HG03097 (cell line): ENCODE measurements around the gene SLC38A3.
"Not testable (repeated sequence)": the region's sequence is repeated elsewhere in the genome, so short reads cannot be mapped to it uniquely, and the experiment has no call there.

Experiments
- ATAC-seq: cut with Tn5 transposase; IDR thresholded peaks from one replicate; pipeline ENCODE4 v1.9.1; 2021; ENCODE audit not compliant: unreplicated experiment, low FRiP score

SLC38A3 gene

GRCh38 chr3:50208677-50209344, 3.7 kb downstream of the SLC38A3 start:
- no peak for ATAC-seq

GRCh38 chr3:50210176-50210509, 5.1 kb downstream of the SLC38A3 start:
- ATAC-seq, result no peak

- ATAC-seq, result no peak
Observed at GRCh38 chr3:50210510-50211367, 5.7 kb downstream of the SLC38A3 start.

- ATAC-seq, result not testable (repeated sequence)
Observed at GRCh38 chr3:50211368-50211717, 6.3 kb downstream of the SLC38A3 start.

GRCh38 chr3:50211930-50212329, 6.9 kb downstream of the SLC38A3 start:
- no peak for ATAC-seq

- ATAC-seq, result no peak
Observed at GRCh38 chr3:50212502-50212901, 7.4 kb downstream of the SLC38A3 start.

GRCh38 chr3:50212971-50213370, 7.9 kb downstream of the SLC38A3 start:
- ATAC-seq, result no peak

GRCh38 chr3:50213373-50213772, 8.3 kb downstream of the SLC38A3 start:
- ATAC-seq, result no peak

GRCh38 chr3:50214824-50215223, 9.8 kb downstream of the SLC38A3 start:
- ATAC-seq, result no peak

- no peak for ATAC-seq
Observed at GRCh38 chr3:50215529-50215928, 10.5 kb downstream of the SLC38A3 start.

GRCh38 chr3:50217681-50218080, 12.6 kb downstream of the SLC38A3 start:
- ATAC-seq, result no peak

- no peak for ATAC-seq
Observed at GRCh38 chr3:50218448-50218847, 13.4 kb downstream of the SLC38A3 start.

- no peak for ATAC-seq
Observed at GRCh38 chr3:50219285-50219684, 14.2 kb downstream of the SLC38A3 start.

GRCh38 chr3:50220109-50220508, 15.0 kb downstream of the SLC38A3 start:
- no peak for ATAC-seq

GRCh38 chr3:50221051-50221410, 16.0 kb downstream of the SLC38A3 start:
- no peak for ATAC-seq

GRCh38 chr3:50221411-50222168, 16.5 kb downstream of the SLC38A3 start:
- no peak for ATAC-seq

- ATAC-seq, result no peak
Observed at GRCh38 chr3:50222169-50222528, 17.1 kb downstream of the SLC38A3 start.

- no peak for ATAC-seq
Observed at GRCh38 chr3:50224639-50225038, 19.6 kb downstream of the SLC38A3 start.

GRCh38 chr3:50226888-50227389, 21.9 kb downstream of the SLC38A3 start:
- ATAC-seq, result peak; percentile 23

- ATAC-seq, result peak; percentile 79
Observed at GRCh38 chr3:50227390-50228183, 22.5 kb downstream of the SLC38A3 start.
